SK-N-SH (cell line): ENCODE results near the gene PPP2R2B. TPM values are rescaled to one million over a fixed set of nuclear protein-coding genes. Genes with fewer than 3 reads are reported as not detected.

Source experiments
- CTCF ChIA-PET: fragments of 300-600, 350-600 bp; formaldehyde crosslinking; extraction: SDS; loops from one replicate; lab custom pipeline; 2021; lab: Yijun Ruan, JAX
- POLR2A ChIA-PET: fragments of 350-600 bp; sonication (Branson Sonifier 250); formaldehyde crosslinking; extraction: SDS; loops from one replicate; lab custom pipeline; 2020; ENCODE audit warnings: antibody characterized with exemption, inconsistent platforms; lab: Yijun Ruan, JAX
- DNase-seq: peaks from one replicate; pipeline ENCODE4 v3.0.0; 2012
- H2AFZ ChIP-seq: fragments of 200-600 bp; sonication (generic); 2 replicates; pipeline ENCODE4 v1.8.1; 2016; ENCODE audit warnings: antibody characterized with exemption, mild to moderate bottlenecking, low read depth
- H3F3A ChIP-seq: fragments of 200-600 bp; sonication (generic); replicated peaks from 2 replicates; pipeline ENCODE3; 2016; ENCODE audit warnings: antibody characterized with exemption, mild to moderate bottlenecking; ENCODE audit not compliant: insufficient read depth
- H3K27ac ChIP-seq, 2 experiments: fragments of 200-500 bp in 1 of 2; fragments of 200-600 bp in 1 of 2; sonication (Bioruptor generic) in 1 of 2; sonication (generic), shearing (Covaris generic) in 1 of 2; 2 replicates each; pipeline versions ENCODE4 v1.5.1 to v1.6.1; 2014 to 2016; ENCODE audit warnings: low read depth in 2 of 2, inconsistent platforms in 1 of 2, low read length in 1 of 2, mild to moderate bottlenecking in 1 of 2, mixed read lengths in 1 of 2
- H3K27me3 ChIP-seq: fragments of 200-600 bp; sonication (generic), shearing (Covaris generic); 2 replicates; pipeline ENCODE4 v1.6.1; 2016; ENCODE audit warnings: mixed run types; ENCODE audit not compliant: insufficient read depth
- H3K36me3 ChIP-seq, 2 experiments: fragments of 200-500 bp in 1 of 2; fragments of 200-600 bp in 1 of 2; sonication (Bioruptor generic) in 1 of 2; sonication (generic) in 1 of 2; replicated peaks in 1 of 2; 2 replicates each; pipeline versions ENCODE3 to v1.5.1; 2014 to 2016; ENCODE audit warnings: low read length in 1 of 2, mild to moderate bottlenecking in 1 of 2; ENCODE audit not compliant: insufficient read depth in 2 of 2, control insufficient read depth in 1 of 2
- H3K4me1 ChIP-seq, 2 experiments: fragments of 200-500 bp in 1 of 2; fragments of 200-600 bp in 1 of 2; sonication (Bioruptor generic) in 1 of 2; sonication (generic), shearing (Covaris generic) in 1 of 2; 2 replicates each; pipeline versions ENCODE4 v1.5.1 to v1.6.1; 2014 to 2016; ENCODE audit warnings: low read depth in 1 of 2, low read length in 1 of 2, mixed run types in 1 of 2; ENCODE audit not compliant: insufficient read depth in 2 of 2, control insufficient read depth in 1 of 2
- H3K4me2 ChIP-seq: fragments of 200-600 bp; sonication (generic), shearing (Covaris generic); 2 replicates; pipeline ENCODE4 v1.6.1; 2017; ENCODE audit warnings: mixed run types
- H3K4me3 ChIP-seq, 2 experiments: fragments of 200-500 bp in 1 of 2; fragments of 200-600 bp in 1 of 2; sonication (Bioruptor generic) in 1 of 2; sonication (generic), shearing (Covaris generic) in 1 of 2; 2 replicates each; pipeline versions ENCODE4 v1.5.1 to v1.8.1; 2014 to 2016; ENCODE audit warnings: low read depth in 2 of 2, inconsistent platforms in 1 of 2, low read length in 1 of 2, mild to moderate bottlenecking in 1 of 2, mixed read lengths in 1 of 2, moderate library complexity in 1 of 2
- H3K79me2 ChIP-seq: fragments of 200-600 bp; sonication (generic); 2 replicates; pipeline ENCODE4 v1.8.1; 2017; ENCODE audit warnings: mild to moderate bottlenecking; ENCODE audit not compliant: insufficient read depth
- H3K9ac ChIP-seq: fragments of 200-600 bp; sonication (generic); 2 replicates; pipeline ENCODE4 v1.6.1; 2017; ENCODE audit warnings: mixed run types
- H3K9me2 ChIP-seq: fragments of 200-600 bp; sonication (generic); 2 replicates; pipeline ENCODE4 v1.6.1; 2017; ENCODE audit warnings: mixed run types
- H3K9me3 ChIP-seq: fragments of 200-600 bp; sonication (generic); 2 replicates; pipeline ENCODE4 v1.6.1; 2017; ENCODE audit warnings: mixed run types, mild to moderate bottlenecking, moderate library complexity
- H4K20me1 ChIP-seq: fragments of 200-600 bp; sonication (generic); 2 replicates; pipeline ENCODE4 v1.6.1; 2017; ENCODE audit warnings: mild to moderate bottlenecking, mixed run types; ENCODE audit not compliant: insufficient read depth
- ELF1 ChIP-seq: IDR thresholded peaks from 2 replicates; pipeline ENCODE4 v1.4.0; 2012
- EP300 ChIP-seq, 2 experiments: IDR thresholded peaks; 2 replicates each; pipeline versions ENCODE4 v1.4.0 to v1.6.1; 2012; ENCODE audit warnings: borderline replicate concordance in 1 of 2, low read depth in 1 of 2, low read length in 1 of 2
- FOXJ3 ChIP-seq: sonication (generic); formaldehyde crosslinking; IDR thresholded peaks from 2 replicates; pipeline ENCODE4 v1.5.1; 2020; ENCODE audit warnings: mild to moderate bottlenecking, missing genetic modification reagents
- FOXM1 ChIP-seq: IDR thresholded peaks from 2 replicates; pipeline ENCODE4 v1.4.0; 2012; ENCODE audit warnings: low read depth, mild to moderate bottlenecking
- GATA2 ChIP-seq: sonication (generic); formaldehyde crosslinking; IDR thresholded peaks from 2 replicates; pipeline ENCODE4 v1.5.0; 2020; ENCODE audit warnings: mild to moderate bottlenecking, missing genetic modification reagents
- NRF1 ChIP-seq: IDR thresholded peaks from 2 replicates; pipeline ENCODE4 v1.6.1; 2012; ENCODE audit warnings: low read depth, mild to moderate bottlenecking, low read length
- RCOR1 ChIP-seq: fragments of 150-350 bp; IDR thresholded peaks from 2 replicates; pipeline ENCODE4 v1.6.1; 2017; ENCODE audit warnings: antibody characterized with exemption, low read length
- SMC3 ChIP-seq: IDR thresholded peaks from 2 replicates; pipeline ENCODE4 v1.6.1; 2012; ENCODE audit warnings: low read depth, low read length, improper control_type of control experiment
- TCF12 ChIP-seq: IDR thresholded peaks from 2 replicates; pipeline ENCODE4 v1.4.0; 2012
- WGBS: methylation state at CpG from one replicate; pipeline ENCODE4 v1.1.6; 2017; ENCODE audit warnings: low lambda C conversion rate; 5-methylcytosine and 5-hydroxymethylcytosine counted together
- polyA plus RNA-seq, 3 experiments: library from polyadenylated mRNA; depleted of rRNA; stranded (reverse); fragments of >200 nt; gene quantifications; 2 replicates each; pipeline ENCODE4 v1.2.3, GENCODE V29; 2012
- TF ChIP-seq, protein P1 (sequence below): IDR thresholded peaks from 2 replicates; pipeline ENCODE4 v1.6.1; 2012; ENCODE audit warnings: mild to moderate bottlenecking, low read depth, low read length, moderate library complexity
- TF ChIP-seq, protein P2 (sequence below): IDR thresholded peaks from 2 replicates; pipeline ENCODE4 v1.4.0; 2012; ENCODE audit warnings: low read depth
- TF ChIP-seq, protein P3 (sequence below): fragments of 200-600 bp; sonication (generic); IDR thresholded peaks from 2 replicates; pipeline ENCODE4 v1.6.1; 2017; ENCODE audit warnings: antibody characterized with exemption, mild to moderate bottlenecking, moderate library complexity
- TF ChIP-seq, protein P4 (sequence below): IDR thresholded peaks from 2 replicates; pipeline ENCODE4 v1.4.0; 2012; ENCODE audit warnings: low read depth, borderline replicate concordance

The PPP2R2B gene
- polyA plus RNA-seq, 1 of the 3 experiments (the other 2 are of a cell fraction), result 11.4 TPM

DNA sequence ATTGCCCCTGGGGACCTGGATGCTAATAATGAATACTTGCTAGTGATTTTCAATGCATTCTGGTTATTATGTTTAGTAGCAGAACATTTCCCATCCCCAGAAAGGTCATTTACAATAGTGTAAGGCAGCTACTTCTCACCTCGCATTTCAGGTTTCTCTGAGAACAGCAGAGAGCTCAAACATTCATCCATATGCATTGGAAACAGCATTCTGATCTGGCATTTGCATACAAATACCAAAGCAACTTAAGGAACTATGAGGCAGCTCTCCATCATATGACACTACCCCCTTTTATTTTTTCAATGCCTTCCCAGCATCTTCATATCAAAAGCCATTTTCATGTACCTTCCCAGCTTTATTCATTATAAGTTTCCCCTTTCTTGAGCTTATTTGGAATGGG is 6.4 kb downstream of the PPP2R2B start (continued):
- TF ChIP-seq, protein P1, sequence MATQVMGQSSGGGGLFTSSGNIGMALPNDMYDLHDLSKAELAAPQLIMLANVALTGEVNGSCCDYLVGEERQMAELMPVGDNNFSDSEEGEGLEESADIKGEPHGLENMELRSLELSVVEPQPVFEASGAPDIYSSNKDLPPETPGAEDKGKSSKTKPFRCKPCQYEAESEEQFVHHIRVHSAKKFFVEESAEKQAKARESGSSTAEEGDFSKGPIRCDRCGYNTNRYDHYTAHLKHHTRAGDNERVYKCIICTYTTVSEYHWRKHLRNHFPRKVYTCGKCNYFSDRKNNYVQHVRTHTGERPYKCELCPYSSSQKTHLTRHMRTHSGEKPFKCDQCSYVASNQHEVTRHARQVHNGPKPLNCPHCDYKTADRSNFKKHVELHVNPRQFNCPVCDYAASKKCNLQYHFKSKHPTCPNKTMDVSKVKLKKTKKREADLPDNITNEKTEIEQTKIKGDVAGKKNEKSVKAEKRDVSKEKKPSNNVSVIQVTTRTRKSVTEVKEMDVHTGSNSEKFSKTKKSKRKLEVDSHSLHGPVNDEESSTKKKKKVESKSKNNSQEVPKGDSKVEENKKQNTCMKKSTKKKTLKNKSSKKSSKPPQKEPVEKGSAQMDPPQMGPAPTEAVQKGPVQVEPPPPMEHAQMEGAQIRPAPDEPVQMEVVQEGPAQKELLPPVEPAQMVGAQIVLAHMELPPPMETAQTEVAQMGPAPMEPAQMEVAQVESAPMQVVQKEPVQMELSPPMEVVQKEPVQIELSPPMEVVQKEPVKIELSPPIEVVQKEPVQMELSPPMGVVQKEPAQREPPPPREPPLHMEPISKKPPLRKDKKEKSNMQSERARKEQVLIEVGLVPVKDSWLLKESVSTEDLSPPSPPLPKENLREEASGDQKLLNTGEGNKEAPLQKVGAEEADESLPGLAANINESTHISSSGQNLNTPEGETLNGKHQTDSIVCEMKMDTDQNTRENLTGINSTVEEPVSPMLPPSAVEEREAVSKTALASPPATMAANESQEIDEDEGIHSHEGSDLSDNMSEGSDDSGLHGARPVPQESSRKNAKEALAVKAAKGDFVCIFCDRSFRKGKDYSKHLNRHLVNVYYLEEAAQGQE, result no peak
- no peak for TF ChIP-seq SMC3
- TF ChIP-seq, protein P2, sequence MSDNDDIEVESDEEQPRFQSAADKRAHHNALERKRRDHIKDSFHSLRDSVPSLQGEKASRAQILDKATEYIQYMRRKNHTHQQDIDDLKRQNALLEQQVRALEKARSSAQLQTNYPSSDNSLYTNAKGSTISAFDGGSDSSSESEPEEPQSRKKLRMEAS, result no peak
- TF ChIP-seq TCF12, result no peak

DNA sequence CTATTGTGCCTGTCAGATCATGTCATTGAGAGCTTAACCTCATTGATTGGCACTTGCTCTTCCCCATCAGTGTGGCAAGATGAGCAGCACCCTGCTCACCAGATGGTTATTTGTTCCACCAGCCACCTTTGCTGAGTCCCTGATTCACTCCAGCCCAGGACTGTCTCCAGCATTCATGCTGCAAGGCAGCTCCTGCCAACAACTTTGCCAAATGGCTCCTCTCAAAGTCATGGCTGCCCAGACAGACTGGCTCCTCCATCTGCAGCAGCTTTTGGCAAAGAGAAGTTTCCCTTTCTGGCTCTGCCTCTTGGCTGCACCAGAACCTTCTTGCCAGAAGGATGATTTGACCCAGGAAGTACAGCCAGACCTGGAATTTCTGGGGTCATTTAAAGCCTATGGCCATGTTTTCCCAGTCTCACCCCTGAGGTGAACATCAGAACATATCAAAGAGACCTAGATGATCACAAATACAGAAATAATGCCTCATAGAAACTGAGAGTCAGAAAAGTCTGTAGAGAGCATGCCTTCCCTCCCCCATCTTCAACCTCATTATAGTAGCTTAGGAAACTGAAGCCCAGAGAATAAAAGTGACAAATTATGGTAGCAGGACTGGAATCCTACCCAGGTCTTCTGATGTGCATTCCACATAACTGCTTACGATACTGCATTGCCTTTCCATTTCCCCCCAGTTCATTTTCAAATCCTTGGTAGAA is 10.4 kb downstream of the PPP2R2B start:
- no peaks in the 10 kb centered on the region for H3K9me2 ChIP-seq
- H3K9ac ChIP-seq, result no peak overlapping the region
- TF ChIP-seq FOXM1, result no peak
- TF ChIP-seq FOXJ3 (CRISPR knock-in tag), result no peak
- TF ChIP-seq ELF1, result no peak
- no peak for TF ChIP-seq GATA2
- TF ChIP-seq RCOR1, result no peak
- TF ChIP-seq SMC3, result no peak
- TF ChIP-seq, protein P3, sequence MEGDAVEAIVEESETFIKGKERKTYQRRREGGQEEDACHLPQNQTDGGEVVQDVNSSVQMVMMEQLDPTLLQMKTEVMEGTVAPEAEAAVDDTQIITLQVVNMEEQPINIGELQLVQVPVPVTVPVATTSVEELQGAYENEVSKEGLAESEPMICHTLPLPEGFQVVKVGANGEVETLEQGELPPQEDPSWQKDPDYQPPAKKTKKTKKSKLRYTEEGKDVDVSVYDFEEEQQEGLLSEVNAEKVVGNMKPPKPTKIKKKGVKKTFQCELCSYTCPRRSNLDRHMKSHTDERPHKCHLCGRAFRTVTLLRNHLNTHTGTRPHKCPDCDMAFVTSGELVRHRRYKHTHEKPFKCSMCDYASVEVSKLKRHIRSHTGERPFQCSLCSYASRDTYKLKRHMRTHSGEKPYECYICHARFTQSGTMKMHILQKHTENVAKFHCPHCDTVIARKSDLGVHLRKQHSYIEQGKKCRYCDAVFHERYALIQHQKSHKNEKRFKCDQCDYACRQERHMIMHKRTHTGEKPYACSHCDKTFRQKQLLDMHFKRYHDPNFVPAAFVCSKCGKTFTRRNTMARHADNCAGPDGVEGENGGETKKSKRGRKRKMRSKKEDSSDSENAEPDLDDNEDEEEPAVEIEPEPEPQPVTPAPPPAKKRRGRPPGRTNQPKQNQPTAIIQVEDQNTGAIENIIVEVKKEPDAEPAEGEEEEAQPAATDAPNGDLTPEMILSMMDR, result no peak
- TF ChIP-seq EP300 (IDR thresholded peaks at IDR 0.05; ENCODE audit: borderline replicate concordance in 1 of 2, low read depth in 1 of 2, low read length in 1 of 2), result no peak
- no peak for TF ChIP-seq NRF1
- TF ChIP-seq, protein P4, sequence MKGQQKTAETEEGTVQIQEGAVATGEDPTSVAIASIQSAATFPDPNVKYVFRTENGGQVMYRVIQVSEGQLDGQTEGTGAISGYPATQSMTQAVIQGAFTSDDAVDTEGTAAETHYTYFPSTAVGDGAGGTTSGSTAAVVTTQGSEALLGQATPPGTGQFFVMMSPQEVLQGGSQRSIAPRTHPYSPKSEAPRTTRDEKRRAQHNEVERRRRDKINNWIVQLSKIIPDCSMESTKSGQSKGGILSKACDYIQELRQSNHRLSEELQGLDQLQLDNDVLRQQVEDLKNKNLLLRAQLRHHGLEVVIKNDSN, result no peak
- TF ChIP-seq, all 33 proteins: peak for 0
- H3K27me3 ChIP-seq, result no peaks in the 10 kb centered on the region
- H3K4me1 ChIP-seq, result no peaks in the 10 kb centered on the region; a peak in 2 of 4 replicates
- no peaks in the 10 kb centered on the region for H3K79me2 ChIP-seq
- no peak overlapping the region for H2AFZ ChIP-seq
- H3F3A ChIP-seq, result peaks cover 5% of the 10 kb centered on the region
- DNase-seq, result no peak
- H3K4me3 ChIP-seq, result no peak overlapping the region
- CTCF ChIA-PET, result no interaction called here
- no peak overlapping the region for H3K27ac ChIP-seq
- POLR2A ChIA-PET, result no interaction called here
- WGBS, result 29% methylated on average over 1 of the region's 1 CpG
- no peaks in the 10 kb centered on the region; the same call in 1 of the 2 replicates for H4K20me1 ChIP-seq
- H3K36me3 ChIP-seq, result peaks cover 0 to 2% of the 10 kb centered on the region in 2 experiments
- H3K4me2 ChIP-seq, result no peak overlapping the region
- H3K9me3 ChIP-seq, result no peaks in the 10 kb centered on the region
